GM21447 (cell line): Measurements from ENCODE around the gene MED13.
A peak's percentile ranks its signal among the peaks of the same experiment; 100 is the strongest.

Experiments used
- ATAC-seq: cut with Tn5 transposase; IDR thresholded peaks from one replicate; pipeline ENCODE4 v1.9.1; 2021; ENCODE audit not compliant: unreplicated experiment

The MED13 gene

GRCh38 chr17:62064791-62065563 is at the start of gene MED13:
TSS of gene MED13 (minus strand) at chr17:62065278. CDS start at chr17:62065205, 73 bp downstream.
- ATAC-seq = no peak

- ATAC-seq = no peak
These were observed 47.2 kb upstream of the MED13 start for GRCh38 chr17:62112229-62112628.

DNA sequence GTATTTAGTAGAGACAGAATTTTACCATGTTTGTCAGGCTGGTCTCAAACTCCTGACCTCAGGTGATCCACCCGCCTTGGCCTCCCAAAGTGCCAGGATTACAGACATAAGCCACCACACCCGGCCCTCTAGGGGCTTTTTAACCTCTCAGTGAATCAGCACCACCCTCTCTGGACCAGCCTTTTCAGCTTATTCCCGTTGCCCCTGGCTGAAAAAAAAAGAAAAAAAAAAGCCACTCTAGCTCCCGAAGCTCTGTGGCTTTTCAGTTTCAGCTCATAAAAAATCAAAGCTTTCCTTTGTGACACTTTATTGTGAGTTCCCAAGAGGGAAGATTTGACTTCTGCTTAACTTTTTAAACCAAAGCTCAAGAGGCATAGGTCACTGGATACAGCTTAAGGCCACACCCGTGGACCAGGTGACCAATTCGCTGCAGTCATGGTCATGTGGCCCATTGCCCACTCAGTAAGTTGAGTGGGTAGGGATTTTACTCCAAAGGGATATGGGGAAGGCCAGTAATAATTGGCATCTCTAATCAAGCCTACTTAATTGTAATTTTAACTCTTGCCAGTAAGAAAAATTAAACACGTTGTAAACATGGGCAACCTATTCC is 46.6 kb upstream of the MED13 start:
- no peak for ATAC-seq

DNA sequence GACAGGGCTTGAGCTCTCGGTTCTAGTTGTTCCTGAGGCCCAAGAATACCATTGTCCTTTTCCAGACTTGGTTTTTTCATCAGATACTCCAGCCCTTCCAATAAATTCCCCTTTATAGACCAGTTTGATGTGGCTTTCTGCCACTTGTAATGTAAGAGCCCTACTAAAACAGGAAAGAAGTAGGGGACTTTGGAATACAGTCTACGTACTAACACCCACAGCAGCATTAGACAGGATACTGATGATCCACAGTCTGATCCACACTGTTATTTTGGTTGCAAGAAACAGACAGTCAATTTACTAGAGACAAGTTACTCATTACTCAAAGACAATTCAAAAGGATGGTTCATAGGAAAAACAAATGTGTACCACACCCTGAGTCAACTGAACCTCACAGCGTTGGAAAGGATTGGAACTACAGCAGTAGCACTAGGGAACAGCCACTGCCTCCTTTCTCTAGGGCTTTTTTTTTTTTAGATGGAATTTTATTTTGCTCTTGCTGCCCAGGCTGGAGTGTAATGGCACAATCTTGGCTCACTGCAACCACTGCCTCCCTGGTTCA is 45.9 kb upstream of the MED13 start:
- no peak for ATAC-seq

- ATAC-seq = no peak
These were observed 44.8 kb upstream of the MED13 start for GRCh38 chr17:62109924-62110323.

DNA sequence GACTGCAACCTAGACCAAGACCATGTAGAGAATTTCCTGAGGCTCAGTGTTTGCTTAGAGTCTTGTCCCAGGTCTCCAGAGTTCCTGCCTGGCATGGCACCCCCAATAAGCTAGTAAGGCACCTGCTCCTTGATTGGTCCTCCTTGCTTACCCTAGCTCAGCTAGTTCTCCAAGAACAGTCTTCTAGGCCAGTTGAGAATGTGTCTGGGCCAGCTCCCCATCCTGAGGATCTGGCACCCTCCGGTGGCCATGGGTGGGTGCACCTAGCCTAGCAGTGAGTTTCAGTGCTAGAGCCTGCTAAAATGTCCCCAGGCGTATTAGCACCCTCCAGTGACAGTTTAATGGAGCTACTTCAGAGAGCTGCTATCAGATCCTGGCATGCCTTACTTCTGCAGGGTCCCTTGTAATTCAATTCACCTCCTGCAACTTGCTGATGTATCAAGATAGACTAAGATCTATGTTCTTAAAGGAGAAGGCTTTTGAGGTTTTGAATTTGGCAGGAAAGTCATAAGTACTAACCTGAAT is 44.4 kb upstream of the MED13 start:
- ATAC-seq = peak; percentile 99

DNA sequence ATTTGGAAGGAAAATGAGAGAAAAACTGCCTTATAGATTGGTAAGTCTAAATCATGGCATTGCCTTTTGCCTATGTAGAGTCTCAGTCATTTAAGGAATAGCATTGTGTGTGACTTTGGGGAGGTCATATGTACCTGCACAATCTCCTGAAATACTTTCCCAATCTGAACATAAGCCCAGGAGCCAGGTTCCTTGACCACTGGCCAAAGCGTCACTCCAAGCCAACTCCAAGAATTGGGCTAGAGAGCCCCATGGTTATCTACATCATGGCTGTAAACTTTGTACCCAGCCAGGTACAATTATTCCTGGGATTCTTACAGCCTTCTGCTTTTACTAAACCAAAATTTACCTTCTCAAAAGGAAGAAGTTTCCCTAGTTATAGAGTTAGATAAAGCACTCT is 40.8 kb upstream of the MED13 start:
- no peak for ATAC-seq

GRCh38 chr17:62105357-62105756 is 40.3 kb upstream of the MED13 start:
- no peak for ATAC-seq

GRCh38 chr17:62101515-62101914 is 36.4 kb upstream of the MED13 start:
- ATAC-seq = no peak

GRCh38 chr17:62101090-62101489 is 36.0 kb upstream of the MED13 start:
- no peak for ATAC-seq

DNA sequence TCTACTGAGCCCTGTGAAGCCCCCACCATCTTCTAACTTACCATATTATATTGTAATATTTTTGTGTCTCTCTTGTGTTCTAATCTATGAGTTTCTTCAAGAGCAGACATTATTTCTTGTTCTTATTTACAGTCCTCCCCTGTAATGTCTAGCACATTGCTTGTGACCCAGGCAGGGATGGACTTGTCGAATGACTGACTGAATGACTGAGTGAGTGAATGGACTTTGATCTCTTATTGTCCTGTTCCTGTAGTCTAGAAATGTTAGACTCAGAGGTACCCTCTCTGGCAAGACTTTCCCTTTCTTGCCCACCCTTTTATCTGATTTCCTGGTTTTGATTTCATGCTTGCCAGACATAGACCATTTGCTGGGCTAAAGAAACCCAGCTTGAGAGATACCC is 35.0 kb upstream of the MED13 start:
- no peak for ATAC-seq

DNA sequence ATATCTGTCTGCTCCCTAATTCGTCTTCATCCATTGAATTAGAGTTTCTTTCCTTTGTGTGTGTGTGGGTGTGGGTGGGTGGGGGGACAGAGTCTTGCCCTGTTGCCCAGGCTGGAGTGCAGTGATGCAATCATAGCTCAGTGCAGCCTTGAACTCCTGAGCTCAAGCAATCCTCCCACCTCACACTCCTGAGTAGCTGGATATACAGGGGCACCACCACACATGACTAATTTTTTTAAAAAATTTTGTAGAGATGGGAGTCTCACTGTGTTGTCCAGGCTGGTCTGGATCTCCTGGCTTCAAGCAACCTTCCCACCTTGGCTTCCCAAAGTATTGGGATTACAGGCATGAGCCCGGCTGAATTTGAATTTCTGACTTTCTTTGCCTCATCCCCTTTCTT is 34.5 kb upstream of the MED13 start:
- ATAC-seq = no peak

DNA sequence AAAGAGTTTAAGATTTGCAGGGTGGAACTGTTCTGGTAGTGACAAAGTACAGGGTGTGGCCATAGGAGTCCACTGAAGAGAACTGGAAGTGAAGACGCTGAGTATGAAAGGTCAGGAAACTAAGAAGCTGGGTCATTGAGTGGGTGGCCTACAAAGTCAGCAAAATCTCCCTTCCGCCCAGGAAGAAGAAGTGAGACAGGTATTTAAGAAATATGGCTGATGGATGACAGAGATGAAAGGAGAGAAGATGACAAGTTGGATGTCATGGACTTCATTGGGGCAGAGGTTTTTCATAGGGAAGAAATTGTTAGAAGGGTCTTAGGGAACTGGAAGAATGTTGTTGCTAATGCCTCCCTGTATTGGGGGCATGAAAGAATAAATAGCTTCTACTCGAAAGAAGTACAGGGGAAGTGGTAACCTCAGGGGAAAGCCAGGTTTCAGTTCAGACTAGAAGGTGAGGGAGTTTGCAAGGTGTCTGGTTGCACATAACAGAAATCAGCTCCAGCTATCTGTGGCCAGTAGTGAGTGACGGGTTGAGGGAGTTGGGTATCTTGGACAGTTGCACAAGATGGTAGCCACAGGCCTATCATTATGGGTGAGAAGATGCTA is 33.6 kb upstream of the MED13 start:
- peak; percentile 90 for ATAC-seq

- no peak for ATAC-seq
These were observed 31.3 kb upstream of the MED13 start for GRCh38 chr17:62096401-62096670.

DNA sequence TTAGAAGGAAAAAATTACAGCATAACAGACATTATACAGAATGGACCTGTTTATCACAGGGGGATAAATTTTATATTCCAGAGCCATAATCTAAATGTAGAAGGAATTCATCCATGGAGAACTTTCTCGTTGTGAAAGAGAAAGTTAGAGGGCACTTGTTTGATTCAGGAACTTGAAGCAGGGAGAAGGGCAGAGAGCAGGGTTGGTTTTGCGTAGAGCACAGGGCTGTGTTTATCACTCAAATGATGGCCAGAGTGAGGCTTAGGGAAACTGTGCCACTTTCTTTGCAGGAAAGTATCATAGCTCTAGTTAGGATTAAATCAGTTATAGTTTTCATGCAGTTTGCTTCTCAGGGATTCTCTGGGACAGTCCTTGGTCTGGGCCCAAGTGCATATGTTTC is 29.1 kb upstream of the MED13 start:
- ATAC-seq = no peak

- peak; percentile 95 for ATAC-seq
These were observed 28.4 kb upstream of the MED13 start for GRCh38 chr17:62093188-62094155.

DNA sequence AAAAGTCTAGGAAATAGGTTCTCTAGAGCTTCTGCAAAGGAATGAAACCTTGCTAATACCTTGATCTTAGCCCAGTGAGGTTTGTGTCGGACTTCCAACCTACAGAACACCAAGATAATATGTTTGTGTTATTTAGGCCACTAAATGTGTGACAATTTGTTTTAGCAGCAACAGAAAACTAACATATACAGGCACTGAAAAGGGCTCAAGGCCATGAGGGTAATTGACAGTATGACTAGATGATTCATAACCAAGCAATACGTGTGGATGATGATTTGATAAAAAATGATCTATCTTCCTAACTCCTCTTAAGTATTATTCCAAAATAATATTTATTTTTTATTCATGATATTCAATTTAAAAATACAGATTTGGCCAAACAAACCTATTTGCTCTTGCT is 27.7 kb upstream of the MED13 start:
- no peak for ATAC-seq

DNA sequence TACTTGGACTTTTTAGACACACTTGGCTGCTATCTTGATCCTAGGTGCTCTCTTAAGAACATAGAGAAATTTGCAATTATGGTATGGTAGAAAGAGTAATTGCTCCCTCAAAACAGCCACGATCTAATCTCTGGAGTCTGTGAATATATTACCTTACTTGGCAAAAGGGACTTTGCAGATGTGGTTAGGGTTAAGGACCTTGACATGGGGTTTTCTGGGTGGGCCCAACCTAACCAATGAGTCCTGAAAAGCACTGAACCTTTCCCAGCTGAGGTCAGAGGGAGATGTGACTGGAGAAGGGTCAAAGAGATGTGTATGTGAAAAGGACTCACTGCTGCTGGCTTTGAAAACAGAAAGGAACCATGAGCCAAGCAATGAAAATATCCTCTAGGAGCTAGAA is 26.7 kb upstream of the MED13 start:
- no peak for ATAC-seq

DNA sequence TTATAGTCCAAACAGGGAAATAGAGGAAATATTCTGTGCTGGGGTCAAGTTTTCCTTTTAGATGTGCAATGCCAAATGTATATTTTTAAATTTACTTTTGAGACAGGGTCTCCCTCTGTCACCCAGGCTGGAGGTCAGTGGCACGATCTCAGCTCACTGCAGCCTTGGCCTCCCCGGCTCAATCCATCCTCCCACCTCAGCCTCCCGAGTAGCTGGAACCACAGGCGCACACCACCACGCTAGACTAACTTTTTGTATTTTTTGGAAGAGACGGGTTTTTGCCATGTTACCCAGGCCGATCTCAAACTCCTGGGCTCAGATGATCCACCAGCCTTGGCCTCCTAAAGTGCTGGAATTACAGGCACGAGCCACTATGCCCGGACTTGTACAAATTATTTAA is 25.8 kb upstream of the MED13 start:
- no peak for ATAC-seq

DNA sequence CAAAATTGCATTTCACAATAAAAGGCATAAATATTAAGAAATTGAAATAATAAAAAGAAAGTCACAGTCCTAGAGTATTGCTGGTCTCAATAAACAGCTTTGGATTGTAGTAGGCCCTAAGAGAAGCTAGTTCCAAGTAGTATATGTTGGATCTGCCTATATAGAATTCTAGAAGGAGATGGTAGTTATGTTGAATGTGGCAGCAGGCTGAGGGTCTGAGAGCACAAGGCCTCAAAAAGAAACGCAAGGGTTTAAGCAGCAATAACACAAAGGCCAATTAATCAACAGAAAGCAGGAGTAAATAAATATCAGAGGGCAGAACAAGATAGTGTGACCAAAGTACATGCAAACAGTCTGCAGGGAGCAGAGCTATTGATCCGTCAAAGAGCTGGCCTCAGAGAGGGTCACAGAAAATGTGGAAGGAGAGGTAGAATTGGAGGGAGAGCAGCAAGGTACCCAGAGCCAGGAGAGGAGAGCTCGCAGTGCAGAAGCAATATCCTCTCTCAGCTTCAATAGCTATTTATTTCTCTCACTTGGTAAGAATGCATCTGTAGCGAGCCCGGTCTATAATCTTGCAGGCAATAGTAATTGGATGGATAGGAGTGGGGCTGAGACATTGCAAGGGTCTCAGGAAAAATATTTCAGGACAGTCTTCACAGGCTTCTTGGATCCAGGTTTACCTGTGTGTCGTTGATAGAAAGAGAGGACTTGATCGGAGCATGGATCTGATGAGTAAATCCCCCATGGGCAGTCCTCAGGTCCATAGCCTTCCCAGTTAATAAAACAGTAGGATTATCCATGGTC is 25.1 kb upstream of the MED13 start:
- no peak for ATAC-seq
